ENCODE data around the gene PDE4D. TPM values are rescaled to one million over a fixed set of nuclear protein-coding genes. Genes with fewer than 3 reads are reported as not detected.

The PDE4D gene
- total RNA-seq, 1 experiment from 2014 or later: 2.4 TPM

DNA sequence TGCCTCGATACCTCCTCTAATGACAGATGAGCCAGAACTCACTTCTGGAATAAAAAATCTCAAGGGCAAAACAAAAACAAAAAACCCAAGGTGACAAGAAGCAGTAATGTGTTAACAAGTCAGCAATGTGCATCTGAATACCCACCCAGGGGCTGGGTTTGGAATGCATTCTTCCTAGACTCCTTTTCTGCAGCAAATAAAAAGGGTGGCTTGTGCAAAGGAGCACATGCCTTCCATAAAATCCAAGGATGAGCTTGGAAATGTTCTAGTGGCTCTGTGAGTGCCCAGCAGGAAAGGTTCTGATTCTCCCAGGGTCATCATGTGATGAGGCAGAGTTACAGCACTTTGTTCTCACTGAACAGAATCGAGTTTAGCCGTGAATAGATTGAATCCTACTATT is 710.8 kb downstream of the PDE4D start:
- 0 out of 2 replicates have a peak, but pooled peaks cover 4% of the 10 kb centered on the region for H3K27me3 ChIP-seq (ENCODE audit: control insufficient read depth, insufficient read depth, low read length)
- H3K27ac ChIP-seq (ENCODE audit: low read length): no peak overlapping the region
- ChIA-PET CTCF (no interaction called here), POLR2A (no interaction called here)
- no peak for ATAC-seq
- BruUV-seq (replicated peaks): no TSS peak
- no peak for DNase-seq (ENCODE audit: low read depth, low spot score)
- intact Hi-C loops (cut with micrococcal nuclease; ENCODE audit: unreplicated experiment) (no loop called here), in situ Hi-C loops (cut with HindIII; ENCODE audit: low pct_unique_long_range_greater_than_20kb, low sequenced_read_pairs) (no loop called here)
- H3K36me3 ChIP-seq (ENCODE audit: control insufficient read depth, insufficient read depth, low read length): no peaks in the 10 kb centered on the region
- H3K9me3 ChIP-seq (ENCODE audit: control insufficient read depth, insufficient read depth, low read depth, low read length): no peaks in the 10 kb centered on the region
- TF ChIP-seq TCF7L2 (IDR thresholded peaks at IDR 0.05; ENCODE audit: low read depth, low read length) (no peak), SIN3A (IDR thresholded peaks at IDR 0.05; ENCODE audit: borderline replicate concordance, insufficient read depth, low read depth, low read length) (no peak), POLR2AphosphoS5 (IDR thresholded peaks at IDR 0.05; ENCODE audit: low read depth, low read length) (no peak)
- TF ChIP-seq, protein P1, sequence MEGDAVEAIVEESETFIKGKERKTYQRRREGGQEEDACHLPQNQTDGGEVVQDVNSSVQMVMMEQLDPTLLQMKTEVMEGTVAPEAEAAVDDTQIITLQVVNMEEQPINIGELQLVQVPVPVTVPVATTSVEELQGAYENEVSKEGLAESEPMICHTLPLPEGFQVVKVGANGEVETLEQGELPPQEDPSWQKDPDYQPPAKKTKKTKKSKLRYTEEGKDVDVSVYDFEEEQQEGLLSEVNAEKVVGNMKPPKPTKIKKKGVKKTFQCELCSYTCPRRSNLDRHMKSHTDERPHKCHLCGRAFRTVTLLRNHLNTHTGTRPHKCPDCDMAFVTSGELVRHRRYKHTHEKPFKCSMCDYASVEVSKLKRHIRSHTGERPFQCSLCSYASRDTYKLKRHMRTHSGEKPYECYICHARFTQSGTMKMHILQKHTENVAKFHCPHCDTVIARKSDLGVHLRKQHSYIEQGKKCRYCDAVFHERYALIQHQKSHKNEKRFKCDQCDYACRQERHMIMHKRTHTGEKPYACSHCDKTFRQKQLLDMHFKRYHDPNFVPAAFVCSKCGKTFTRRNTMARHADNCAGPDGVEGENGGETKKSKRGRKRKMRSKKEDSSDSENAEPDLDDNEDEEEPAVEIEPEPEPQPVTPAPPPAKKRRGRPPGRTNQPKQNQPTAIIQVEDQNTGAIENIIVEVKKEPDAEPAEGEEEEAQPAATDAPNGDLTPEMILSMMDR (IDR thresholded peaks at IDR 0.05): no peak
- TF ChIP-seq, protein P2, sequence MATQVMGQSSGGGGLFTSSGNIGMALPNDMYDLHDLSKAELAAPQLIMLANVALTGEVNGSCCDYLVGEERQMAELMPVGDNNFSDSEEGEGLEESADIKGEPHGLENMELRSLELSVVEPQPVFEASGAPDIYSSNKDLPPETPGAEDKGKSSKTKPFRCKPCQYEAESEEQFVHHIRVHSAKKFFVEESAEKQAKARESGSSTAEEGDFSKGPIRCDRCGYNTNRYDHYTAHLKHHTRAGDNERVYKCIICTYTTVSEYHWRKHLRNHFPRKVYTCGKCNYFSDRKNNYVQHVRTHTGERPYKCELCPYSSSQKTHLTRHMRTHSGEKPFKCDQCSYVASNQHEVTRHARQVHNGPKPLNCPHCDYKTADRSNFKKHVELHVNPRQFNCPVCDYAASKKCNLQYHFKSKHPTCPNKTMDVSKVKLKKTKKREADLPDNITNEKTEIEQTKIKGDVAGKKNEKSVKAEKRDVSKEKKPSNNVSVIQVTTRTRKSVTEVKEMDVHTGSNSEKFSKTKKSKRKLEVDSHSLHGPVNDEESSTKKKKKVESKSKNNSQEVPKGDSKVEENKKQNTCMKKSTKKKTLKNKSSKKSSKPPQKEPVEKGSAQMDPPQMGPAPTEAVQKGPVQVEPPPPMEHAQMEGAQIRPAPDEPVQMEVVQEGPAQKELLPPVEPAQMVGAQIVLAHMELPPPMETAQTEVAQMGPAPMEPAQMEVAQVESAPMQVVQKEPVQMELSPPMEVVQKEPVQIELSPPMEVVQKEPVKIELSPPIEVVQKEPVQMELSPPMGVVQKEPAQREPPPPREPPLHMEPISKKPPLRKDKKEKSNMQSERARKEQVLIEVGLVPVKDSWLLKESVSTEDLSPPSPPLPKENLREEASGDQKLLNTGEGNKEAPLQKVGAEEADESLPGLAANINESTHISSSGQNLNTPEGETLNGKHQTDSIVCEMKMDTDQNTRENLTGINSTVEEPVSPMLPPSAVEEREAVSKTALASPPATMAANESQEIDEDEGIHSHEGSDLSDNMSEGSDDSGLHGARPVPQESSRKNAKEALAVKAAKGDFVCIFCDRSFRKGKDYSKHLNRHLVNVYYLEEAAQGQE (IDR thresholded peaks at IDR 0.05; ENCODE audit: insufficient read depth in 1 of 2, low read depth in 2 of 2, low read length in 1 of 2): no peak
- H3K4me1 ChIP-seq (ENCODE audit: control insufficient read depth, insufficient read depth, low read length): no peaks in the 10 kb centered on the region
- H3K4me3 ChIP-seq (ENCODE audit: low read depth in 2 of 2, low read length in 2 of 2): no peak overlapping the region

DNA sequence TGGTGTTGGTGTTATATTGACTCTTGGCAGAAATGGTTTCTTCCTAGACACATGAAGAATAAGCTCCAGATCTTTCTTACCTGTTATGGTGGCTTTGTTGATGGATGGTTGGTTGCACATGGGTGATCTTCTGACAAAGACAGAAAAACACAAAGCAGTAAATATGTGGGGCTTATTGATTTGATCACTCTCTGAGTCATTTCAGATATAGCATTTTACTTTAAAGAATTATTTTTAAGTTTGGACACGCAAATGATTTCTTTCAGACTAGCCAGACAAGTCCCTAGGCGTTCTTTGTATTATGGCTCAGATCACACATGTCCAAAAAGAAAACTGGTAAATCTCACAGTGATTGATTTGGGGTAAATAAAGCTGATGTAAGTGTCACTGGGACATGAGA is 713.0 kb downstream of the PDE4D start:
- intact Hi-C loops (cut with micrococcal nuclease; ENCODE audit: unreplicated experiment): no loop called here
- TF ChIP-seq SIN3A (IDR thresholded peaks at IDR 0.05; ENCODE audit: borderline replicate concordance, insufficient read depth, low read depth, low read length) (no peak), TCF7L2 (IDR thresholded peaks at IDR 0.05; ENCODE audit: low read depth, low read length) (no peak), POLR2AphosphoS5 (IDR thresholded peaks at IDR 0.05; ENCODE audit: low read depth, low read length) (no peak)
- TF ChIP-seq, protein P1 (IDR thresholded peaks at IDR 0.05): no peak
- TF ChIP-seq, protein P2 (IDR thresholded peaks at IDR 0.05; ENCODE audit: insufficient read depth in 1 of 2, low read depth in 2 of 2, low read length in 1 of 2): no peak
- no peak for DNase-seq (ENCODE audit: low read depth, low spot score)
- Histone ChIP-seq H3K36me3 (ENCODE audit: control insufficient read depth, insufficient read depth, low read length) (no peaks in the 10 kb centered on the region), H3K4me3 (ENCODE audit: low read depth in 2 of 2, low read length in 2 of 2) (no peak overlapping the region), H3K27ac (ENCODE audit: low read length) (no peak overlapping the region), H3K27me3 (ENCODE audit: control insufficient read depth, insufficient read depth, low read length) (0 out of 2 replicates have a peak, but pooled peaks cover 4% of the 10 kb centered on the region), H3K4me1 (ENCODE audit: control insufficient read depth, insufficient read depth, low read length) (no peaks in the 10 kb centered on the region), H3K9me3 (ENCODE audit: control insufficient read depth, insufficient read depth, low read depth, low read length) (no peaks in the 10 kb centered on the region)
- ChIA-PET POLR2A (interaction anchor here (0.6 kb wide), 1 partner anchor 289 kb away, joined by 3 read pairs; no protein-coding TSS in a partner anchor), CTCF (no interaction called here)
- no TSS peak for BruUV-seq (replicated peaks)
- in situ Hi-C loops (cut with HindIII; ENCODE audit: low pct_unique_long_range_greater_than_20kb, low sequenced_read_pairs): no loop called here
- no peak for ATAC-seq
